Measurements from ENCODE around the gene FOXG1.

The FOXG1 gene

DNA sequence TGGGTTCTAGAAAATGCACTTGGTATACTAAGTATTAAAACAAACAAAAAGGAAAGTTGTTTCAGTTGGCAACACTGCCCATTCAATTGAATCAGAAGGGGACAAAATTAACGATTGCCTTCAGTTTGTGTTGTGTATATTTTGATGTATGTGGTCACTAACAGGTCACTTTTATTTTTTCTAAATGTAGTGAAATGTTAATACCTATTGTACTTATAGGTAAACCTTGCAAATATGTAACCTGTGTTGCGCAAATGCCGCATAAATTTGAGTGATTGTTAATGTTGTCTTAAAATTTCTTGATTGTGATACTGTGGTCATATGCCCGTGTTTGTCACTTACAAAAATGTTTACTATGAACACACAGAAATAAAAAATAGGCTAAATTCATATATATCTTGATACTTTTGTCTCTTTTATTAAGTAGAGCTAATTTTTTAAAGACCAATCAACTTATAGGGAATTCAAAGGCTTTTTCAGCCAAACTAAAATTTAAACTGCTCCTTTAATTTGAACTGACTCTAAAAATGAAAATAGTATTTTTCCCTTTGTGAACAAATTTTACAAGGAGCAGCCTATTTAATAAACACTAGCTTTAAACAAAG, 2.8 kb downstream of the FOXG1 start:
- no peaks in the 10 kb centered on the region for H3K79me1 ChIP-seq (replicated peaks; ENCODE audit: low read length, poor library complexity, severe bottlenecking)
- H4K8ac ChIP-seq (ENCODE audit: low read length): no peak overlapping the region
- H2BK15ac ChIP-seq (ENCODE audit: low read depth, poor library complexity, severe bottlenecking): no peak overlapping the region
- H2AFZ ChIP-seq (ENCODE audit: low read depth, low read length): no peak overlapping the region
- no peak overlapping the region for H3K14ac ChIP-seq (ENCODE audit: low read length in 2 of 2)
- no peak overlapping the region for H2BK5ac ChIP-seq (ENCODE audit: low read depth, low read length, poor library complexity, severe bottlenecking)
- H3K27ac ChIP-seq (ENCODE audit: low read length, poor library complexity, severe bottlenecking): no peak overlapping the region
- no peak for DNase-seq
- H3K18ac ChIP-seq (ENCODE audit: low read depth in 1 of 2, low read length in 2 of 2): no peak overlapping the region
- H3K4me1 ChIP-seq (ENCODE audit: control insufficient read depth, insufficient read depth, low read depth, low read length): peaks cover 20% of the 10 kb centered on the region
- no peak overlapping the region for H3K4me3 ChIP-seq (ENCODE audit: insufficient read depth in 1 of 2, low read depth in 1 of 2, low read length in 2 of 2)
- no peak overlapping the region for H2BK120ac ChIP-seq (ENCODE audit: low read depth, low read length)
- H4K91ac ChIP-seq (ENCODE audit: low read length): no peak overlapping the region
- H3K4ac ChIP-seq (ENCODE audit: low read depth in 1 of 2, low read length in 2 of 2): no peak overlapping the region
- no peaks in the 10 kb centered on the region for H3K9me3 ChIP-seq (ENCODE audit: control insufficient read depth, low read length)
- H3K9ac ChIP-seq (ENCODE audit: low read length): no peak overlapping the region
- H3K4me2 ChIP-seq (ENCODE audit: low read length, poor library complexity, severe bottlenecking): no peak overlapping the region
- no peak overlapping the region for H3K23ac ChIP-seq (ENCODE audit: low read length in 2 of 2)
- peaks cover 65 to 87% of the 10 kb centered on the region in 2 experiments for H3K27me3 ChIP-seq (ENCODE audit: control insufficient read depth in 1 of 2, insufficient read depth in 1 of 2, low read length in 2 of 2)
- peaks cover 0 to 4% of the 10 kb centered on the region in 2 experiments for H3K36me3 ChIP-seq (ENCODE audit: control insufficient read depth in 1 of 2, insufficient read depth in 2 of 2, low read depth in 1 of 2, low read length in 2 of 2)
- H2BK12ac ChIP-seq (ENCODE audit: low read length in 2 of 2): no peak overlapping the region
- 0% methylated on average over 1 of the region's 4 CpGs for WGBS
- H2AK5ac ChIP-seq (ENCODE audit: low read length, severe bottlenecking): no peak overlapping the region

DNA sequence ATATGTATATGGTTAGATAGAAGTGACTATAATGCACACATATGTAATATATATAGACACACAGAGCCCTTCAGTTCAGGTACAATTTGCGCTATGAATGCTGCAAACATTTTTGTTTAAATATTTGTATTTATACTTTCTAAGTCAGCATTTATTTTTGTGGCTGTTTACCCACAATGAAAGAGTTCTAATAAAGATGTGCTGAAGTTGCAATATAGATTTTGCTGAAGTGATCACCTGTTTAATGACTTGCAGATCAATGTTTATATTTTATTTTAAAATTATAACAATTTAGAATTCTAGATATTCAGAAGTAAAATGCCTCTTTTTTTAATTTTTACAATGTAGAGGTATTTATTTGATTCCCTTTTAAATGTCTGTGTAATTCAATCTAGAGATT, 3.5 kb downstream of the FOXG1 start:
- Histone ChIP-seq H3K4me3 (ENCODE audit: insufficient read depth in 1 of 2, low read depth in 1 of 2, low read length in 2 of 2) (no peak overlapping the region), H3K36me3 (ENCODE audit: control insufficient read depth in 1 of 2, insufficient read depth in 2 of 2, low read depth in 1 of 2, low read length in 2 of 2) (peaks cover 0 to 4% of the 10 kb centered on the region in 2 experiments), H3K18ac (ENCODE audit: low read depth in 1 of 2, low read length in 2 of 2) (no peak overlapping the region), H2BK5ac (ENCODE audit: low read depth, low read length, poor library complexity, severe bottlenecking) (no peak overlapping the region), H3K9ac (ENCODE audit: low read length) (no peak overlapping the region), H2BK15ac (ENCODE audit: low read depth, poor library complexity, severe bottlenecking) (no peak overlapping the region), H3K23ac (ENCODE audit: low read length in 2 of 2) (no peak overlapping the region), H4K91ac (ENCODE audit: low read length) (no peak overlapping the region), H3K79me1 (replicated peaks; ENCODE audit: low read length, poor library complexity, severe bottlenecking) (no peaks in the 10 kb centered on the region), H3K4me2 (ENCODE audit: low read length, poor library complexity, severe bottlenecking) (no peak overlapping the region), H3K27ac (ENCODE audit: low read length, poor library complexity, severe bottlenecking) (no peak overlapping the region), H2BK120ac (ENCODE audit: low read depth, low read length) (no peak overlapping the region), H3K9me3 (ENCODE audit: control insufficient read depth, low read length) (no peaks in the 10 kb centered on the region), H3K4ac (ENCODE audit: low read depth in 1 of 2, low read length in 2 of 2) (no peak overlapping the region), H3K27me3 (ENCODE audit: control insufficient read depth in 1 of 2, insufficient read depth in 1 of 2, low read length in 2 of 2) (peaks cover 66 to 87% of the 10 kb centered on the region in 2 experiments), H2AFZ (ENCODE audit: low read depth, low read length) (no peak overlapping the region), H3K14ac (ENCODE audit: low read length in 2 of 2) (no peak overlapping the region), H2AK5ac (ENCODE audit: low read length, severe bottlenecking) (no peak overlapping the region), H4K8ac (ENCODE audit: low read length) (no peak overlapping the region), H3K4me1 (ENCODE audit: control insufficient read depth, insufficient read depth, low read depth, low read length) (peaks cover 21% of the 10 kb centered on the region), H2BK12ac (ENCODE audit: low read length in 2 of 2) (no peak overlapping the region)
- DNase-seq: no peak
- WGBS: no CpG with 5 or more reads among the region's 1 CpG

DNA sequence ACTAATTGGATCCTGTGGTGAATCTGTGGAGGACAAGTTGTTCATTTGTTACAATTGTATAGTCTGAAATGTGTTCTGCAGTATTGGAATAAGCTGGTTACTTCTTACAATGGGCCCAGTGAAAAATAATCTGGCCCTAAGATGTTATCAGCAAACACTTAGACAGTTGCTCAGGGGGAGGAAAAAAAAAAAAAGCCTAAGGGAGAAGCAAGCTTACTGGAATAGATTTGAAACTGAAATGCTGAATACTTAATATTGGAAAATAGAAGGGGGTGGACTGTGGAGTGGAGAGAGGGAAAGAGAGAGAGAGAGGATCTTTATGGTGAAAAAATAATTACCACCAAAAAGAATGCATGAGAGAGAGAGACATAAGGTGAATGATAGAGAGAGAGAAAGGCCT, 4.0 kb downstream of the FOXG1 start:
- H3K27ac ChIP-seq (ENCODE audit: low read length, poor library complexity, severe bottlenecking): no peak overlapping the region
- no peaks in the 10 kb centered on the region for H3K79me1 ChIP-seq (replicated peaks; ENCODE audit: low read length, poor library complexity, severe bottlenecking)
- H2AFZ ChIP-seq (ENCODE audit: low read depth, low read length): no peak overlapping the region
- H3K4me2 ChIP-seq (ENCODE audit: low read length, poor library complexity, severe bottlenecking): no peak overlapping the region
- H3K9ac ChIP-seq (ENCODE audit: low read length): no peak overlapping the region
- no peak overlapping the region for H3K18ac ChIP-seq (ENCODE audit: low read depth in 1 of 2, low read length in 2 of 2)
- no peak overlapping the region for H2BK120ac ChIP-seq (ENCODE audit: low read depth, low read length)
- no peak overlapping the region for H3K14ac ChIP-seq (ENCODE audit: low read length in 2 of 2)
- H3K23ac ChIP-seq (ENCODE audit: low read length in 2 of 2): no peak overlapping the region
- peaks cover 19% of the 10 kb centered on the region for H3K4me1 ChIP-seq (ENCODE audit: control insufficient read depth, insufficient read depth, low read depth, low read length)
- no peak overlapping the region for H2BK12ac ChIP-seq (ENCODE audit: low read length in 2 of 2)
- peaks cover 0 to 4% of the 10 kb centered on the region in 2 experiments for H3K36me3 ChIP-seq (ENCODE audit: control insufficient read depth in 1 of 2, insufficient read depth in 2 of 2, low read depth in 1 of 2, low read length in 2 of 2)
- H4K8ac ChIP-seq (ENCODE audit: low read length): no peak overlapping the region
- H4K91ac ChIP-seq (ENCODE audit: low read length): no peak overlapping the region
- H2BK5ac ChIP-seq (ENCODE audit: low read depth, low read length, poor library complexity, severe bottlenecking): no peak overlapping the region
- DNase-seq: no peak
- H2BK15ac ChIP-seq (ENCODE audit: low read depth, poor library complexity, severe bottlenecking): no peak overlapping the region
- no peaks in the 10 kb centered on the region for H3K9me3 ChIP-seq (ENCODE audit: control insufficient read depth, low read length)
- no peak overlapping the region for H3K4me3 ChIP-seq (ENCODE audit: insufficient read depth in 1 of 2, low read depth in 1 of 2, low read length in 2 of 2)
- no peak overlapping the region for H2AK5ac ChIP-seq (ENCODE audit: low read length, severe bottlenecking)
- H3K4ac ChIP-seq (ENCODE audit: low read depth in 1 of 2, low read length in 2 of 2): no peak overlapping the region
- peaks cover 66 to 87% of the 10 kb centered on the region in 2 experiments for H3K27me3 ChIP-seq (ENCODE audit: control insufficient read depth in 1 of 2, insufficient read depth in 1 of 2, low read length in 2 of 2)

DNA sequence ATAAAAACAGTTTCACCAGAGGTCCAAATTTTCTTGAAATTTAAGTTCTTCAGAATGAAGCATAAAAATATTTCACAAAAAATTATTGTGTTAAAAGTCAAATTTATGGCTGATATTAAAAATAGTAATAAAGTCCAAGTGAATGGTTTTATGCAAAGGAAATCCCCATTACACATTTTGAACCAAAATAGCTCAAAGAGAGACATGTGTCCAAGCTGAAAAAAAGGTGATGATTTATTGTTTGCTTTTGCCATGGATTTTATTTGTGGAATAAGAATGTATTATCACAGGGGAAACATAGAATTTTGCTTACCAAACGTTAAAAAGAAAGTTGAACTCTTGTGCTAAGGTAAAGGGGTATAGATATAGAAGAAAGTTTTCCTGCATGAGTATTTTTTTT, 4.6 kb downstream of the FOXG1 start:
- peaks cover 63 to 87% of the 10 kb centered on the region in 2 experiments for H3K27me3 ChIP-seq (ENCODE audit: control insufficient read depth in 1 of 2, insufficient read depth in 1 of 2, low read length in 2 of 2)
- no peak overlapping the region for H2BK120ac ChIP-seq (ENCODE audit: low read depth, low read length)
- peaks cover 15% of the 10 kb centered on the region for H3K4me1 ChIP-seq (ENCODE audit: control insufficient read depth, insufficient read depth, low read depth, low read length)
- H3K27ac ChIP-seq (ENCODE audit: low read length, poor library complexity, severe bottlenecking): no peak overlapping the region
- H3K23ac ChIP-seq (ENCODE audit: low read length in 2 of 2): no peak overlapping the region
- no peaks in the 10 kb centered on the region for H3K79me1 ChIP-seq (replicated peaks; ENCODE audit: low read length, poor library complexity, severe bottlenecking)
- H3K9me3 ChIP-seq (ENCODE audit: control insufficient read depth, low read length): no peaks in the 10 kb centered on the region
- WGBS: 0% methylated on average over 1 of the region's 1 CpG
- H3K4ac ChIP-seq (ENCODE audit: low read depth in 1 of 2, low read length in 2 of 2): no peak overlapping the region
- no peak overlapping the region for H4K91ac ChIP-seq (ENCODE audit: low read length)
- H2AFZ ChIP-seq (ENCODE audit: low read depth, low read length): no peak overlapping the region
- no peak overlapping the region for H4K8ac ChIP-seq (ENCODE audit: low read length)
- no peak overlapping the region for H3K9ac ChIP-seq (ENCODE audit: low read length)
- H2BK12ac ChIP-seq (ENCODE audit: low read length in 2 of 2): no peak overlapping the region
- DNase-seq: no peak
- H3K4me3 ChIP-seq (ENCODE audit: insufficient read depth in 1 of 2, low read depth in 1 of 2, low read length in 2 of 2): no peak overlapping the region
- H3K4me2 ChIP-seq (ENCODE audit: low read length, poor library complexity, severe bottlenecking): no peak overlapping the region
- H3K18ac ChIP-seq (ENCODE audit: low read depth in 1 of 2, low read length in 2 of 2): no peak overlapping the region
- no peak overlapping the region for H2BK15ac ChIP-seq (ENCODE audit: low read depth, poor library complexity, severe bottlenecking)
- H3K14ac ChIP-seq (ENCODE audit: low read length in 2 of 2): no peak overlapping the region
- H2AK5ac ChIP-seq (ENCODE audit: low read length, severe bottlenecking): no peak overlapping the region
- no peak overlapping the region for H2BK5ac ChIP-seq (ENCODE audit: low read depth, low read length, poor library complexity, severe bottlenecking)
- peaks cover 0 to 4% of the 10 kb centered on the region in 2 experiments for H3K36me3 ChIP-seq (ENCODE audit: control insufficient read depth in 1 of 2, insufficient read depth in 2 of 2, low read depth in 1 of 2, low read length in 2 of 2)
